Astrocyte (in vitro differentiated cells and primary cell): ENCODE results near the gene WDR27. TPM values are rescaled to one million over a fixed set of nuclear protein-coding genes. Genes with fewer than 3 reads are reported as not detected.
A peak's percentile ranks its signal among the peaks of the same experiment; 100 is the strongest.

Source experiments
- DNase-seq: peaks from one replicate; pipeline ENCODE4 v3.0.0-alpha.2; 2010; ENCODE audit warnings: low read depth
- FAIRE-seq: peaks from 2 replicates; lab custom pipeline; 2011; peaks lifted over from hg19 to GRCh38; lab: Jason Lieb, UNC
- H2AFZ ChIP-seq: 2 replicates; pipeline ENCODE4 v1.6.0; 2012; ENCODE audit warnings: low read depth, low read length, inconsistent platforms
- H3K27ac ChIP-seq: 2 replicates; pipeline ENCODE4 v1.5.1; 2011; ENCODE audit warnings: low read depth, low read length, inconsistent platforms
- H3K27me3 ChIP-seq: 2 replicates; pipeline ENCODE4 v1.6.0; 2011; ENCODE audit warnings: low read length, inconsistent platforms; ENCODE audit not compliant: insufficient read depth
- H3K36me3 ChIP-seq: 2 replicates; pipeline ENCODE4 v1.5.1; 2011; ENCODE audit warnings: low read length, inconsistent platforms; ENCODE audit not compliant: insufficient read depth
- H3K4me1 ChIP-seq: 2 replicates; pipeline ENCODE4 v1.5.1; 2011; ENCODE audit warnings: low read length, inconsistent platforms; ENCODE audit not compliant: insufficient read depth
- H3K4me2 ChIP-seq: 2 replicates; pipeline ENCODE4 v1.6.0; 2012; ENCODE audit warnings: low read length, inconsistent platforms
- H3K4me3 ChIP-seq: 2 replicates; pipeline ENCODE4 v1.5.1; 2011; ENCODE audit warnings: low read depth, mild to moderate bottlenecking, low read length, inconsistent platforms; ENCODE audit not compliant: insufficient read depth
- H3K79me2 ChIP-seq: 2 replicates; pipeline ENCODE4 v1.6.0; 2012; ENCODE audit warnings: mild to moderate bottlenecking, low read length, inconsistent platforms; ENCODE audit not compliant: insufficient read depth
- H3K9ac ChIP-seq: 2 replicates; pipeline ENCODE4 v1.6.0; 2012; ENCODE audit warnings: mild to moderate bottlenecking, low read length, inconsistent platforms
- H3K9me3 ChIP-seq: 2 replicates; pipeline ENCODE4 v1.5.1; 2012; ENCODE audit warnings: low read depth, mild to moderate bottlenecking, low read length, inconsistent platforms; ENCODE audit not compliant: insufficient read depth
- H4K20me1 ChIP-seq: 2 replicates; pipeline ENCODE4 v1.6.0; 2012; ENCODE audit warnings: low read length, inconsistent platforms; ENCODE audit not compliant: insufficient read depth
- H3K27ac Mint-ChIP-seq: one replicate; pipeline ENCODE4 v1.8.0; 2021; ENCODE audit warnings: mild to moderate bottlenecking, mixed read lengths; ENCODE audit not compliant: unreplicated experiment
- H3K27me3 Mint-ChIP-seq: one replicate; pipeline ENCODE4 v1.8.0; 2021; ENCODE audit warnings: low read depth, mixed read lengths; ENCODE audit not compliant: unreplicated experiment
- H3K36me3 Mint-ChIP-seq: one replicate; pipeline ENCODE4 v1.8.0; 2021; ENCODE audit warnings: low read depth, mixed read lengths; ENCODE audit not compliant: unreplicated experiment
- H3K4me1 Mint-ChIP-seq: one replicate; pipeline ENCODE4 v1.8.0; 2021; ENCODE audit warnings: low read depth, mixed read lengths; ENCODE audit not compliant: unreplicated experiment
- H3K4me3 Mint-ChIP-seq: one replicate; pipeline ENCODE4 v1.8.0; 2021; ENCODE audit warnings: mild to moderate bottlenecking, moderate library complexity, mixed read lengths; ENCODE audit not compliant: unreplicated experiment
- H3K9me3 Mint-ChIP-seq: one replicate; pipeline ENCODE4 v1.8.0; 2021; ENCODE audit warnings: mild to moderate bottlenecking, mixed read lengths; ENCODE audit not compliant: unreplicated experiment
- CTCF ChIP-seq: IDR thresholded peaks from 2 replicates; pipeline ENCODE4 v1.5.1; 2011; ENCODE audit warnings: low read depth, mild to moderate bottlenecking, inconsistent platforms, low read length, moderate library complexity; ENCODE audit not compliant: insufficient read depth
- EZH2 ChIP-seq: IDR thresholded peaks from 2 replicates; pipeline ENCODE4 v1.6.1; 2012; ENCODE audit warnings: mild to moderate bottlenecking, low read length, inconsistent platforms; ENCODE audit not compliant: insufficient read depth
- total RNA-seq: library from RNA; stranded (reverse); gene quantifications from 2 replicates; pipeline ENCODE4 v1.2.1, GENCODE V29; 2021

The WDR27 gene
- total RNA-seq, 1 donor from 2014 or later = 31.2 TPM

- H3K4me2 ChIP-seq = peak within 1 kb of the TSS; percentile 96
- H3K27ac ChIP-seq = peak within 1 kb of the TSS; percentile 73
- H3K9ac ChIP-seq = peak within 1 kb of the TSS; percentile 84
- peaks cover 23% of the 10 kb centered on the region for H4K20me1 ChIP-seq
- peak within 1 kb of the TSS; percentile 93 for H2AFZ ChIP-seq
- DNase-seq = no peak
- Mint-ChIP-seq H3K9me3 (no peaks in the 10 kb centered on the region), H3K4me3 (peak within 1 kb of the TSS; percentile 93), H3K4me1 (peaks cover 6% of the 10 kb centered on the region), H3K36me3 (no peaks in the 10 kb centered on the region), H3K27ac (peak within 1 kb of the TSS; percentile 92), H3K27me3 (peaks cover 2% of the 10 kb centered on the region)
- no peaks in the 10 kb centered on the region for H3K27me3 ChIP-seq
- H3K9me3 ChIP-seq = no peaks in the 10 kb centered on the region
- peaks cover 24% of the 10 kb centered on the region for H3K79me2 ChIP-seq
- H3K4me3 ChIP-seq = peak within 1 kb of the TSS; percentile 86
- no peak for FAIRE-seq
- H3K4me1 ChIP-seq = peaks cover 26% of the 10 kb centered on the region
- no peak for TF ChIP-seq EZH2
- TF ChIP-seq CTCF = no peak
- H3K36me3 ChIP-seq = no peaks in the 10 kb centered on the region
Observed at GRCh38 chr6:169724494-169725124, 22.8 kb upstream of the WDR27 start, which contains the start of gene PHF10. PHF10 (minus strand) TSS chr6:169724500; CDS start chr6:169723931, 569 bp downstream.

GRCh38 chr6:169723991-169724493 is 22.2 kb upstream of the WDR27 start:
- Histone ChIP-seq H3K79me2 (peaks cover 24% of the 10 kb centered on the region), H3K27me3 (no peaks in the 10 kb centered on the region), H3K4me3 (no peak overlapping the region), H3K36me3 (no peaks in the 10 kb centered on the region), H3K4me2 (peak overlapping the region; percentile 26), H3K4me1 (peaks cover 30% of the 10 kb centered on the region), H3K9ac (peak overlapping the region; percentile 55), H4K20me1 (peaks cover 28% of the 10 kb centered on the region), H3K27ac (no peak overlapping the region), H2AFZ (no peak overlapping the region), H3K9me3 (no peaks in the 10 kb centered on the region)
- no peak for FAIRE-seq
- Mint-ChIP-seq H3K4me1 (peaks cover 9% of the 10 kb centered on the region), H3K4me3 (peak overlapping the region; percentile 40), H3K27me3 (peaks cover 2% of the 10 kb centered on the region), H3K36me3 (no peaks in the 10 kb centered on the region), H3K9me3 (no peaks in the 10 kb centered on the region), H3K27ac (no peak overlapping the region)
- TF ChIP-seq EZH2 (no peak), CTCF (no peak)
- DNase-seq = no peak
